ENCODE measurements around the gene ADD2.
"Not testable (repeated sequence)": the region's sequence is repeated elsewhere in the genome, so short reads cannot be mapped to it uniquely, and the experiment has no call there.

ADD2 gene

GRCh38 chr2:70678576-70679143 is 89.3 kb downstream of the ADD2 start:
- DNase-seq (ENCODE audit: low read depth in 2 of 3, low spot score in 1 of 3) = no peak

DNA sequence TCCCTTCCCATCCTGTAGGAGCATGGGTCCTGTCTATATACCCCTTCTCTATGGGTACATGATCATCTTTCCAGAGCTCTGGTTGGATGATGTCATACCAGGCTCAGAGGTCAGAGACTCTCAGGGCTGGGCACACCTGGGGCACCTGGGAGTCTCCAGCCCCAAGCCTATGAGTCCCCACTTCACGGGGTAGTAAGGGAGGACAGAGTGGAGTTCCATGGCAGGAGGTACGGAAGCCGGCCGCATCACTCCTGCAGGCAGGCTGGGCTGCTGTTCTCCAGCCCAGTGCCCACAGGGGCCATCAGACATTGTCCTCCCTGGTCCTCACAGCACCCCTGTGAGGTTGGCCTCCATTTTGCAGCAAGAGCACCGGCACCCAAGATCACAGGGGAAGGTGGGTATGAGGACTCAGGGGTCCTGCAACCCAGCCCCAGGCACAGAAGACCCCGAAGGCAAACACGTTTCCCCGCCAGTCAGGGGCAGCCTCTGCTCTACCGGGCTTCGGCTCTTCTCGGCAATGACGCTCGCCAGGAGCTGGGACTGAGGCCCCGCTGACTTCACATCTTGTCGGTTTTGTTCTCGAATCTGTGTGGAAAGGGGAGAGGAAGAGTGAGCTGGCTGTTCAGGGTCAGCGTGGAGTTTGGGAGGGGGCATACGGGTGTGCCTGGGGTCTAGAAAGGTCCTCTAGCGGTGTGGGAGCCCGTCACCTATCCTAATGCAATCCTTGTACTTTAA is 91.5 kb downstream of the ADD2 start:
- DNase-seq (ENCODE audit: low read depth in 2 of 3, low spot score in 1 of 3) = no peak

DNA sequence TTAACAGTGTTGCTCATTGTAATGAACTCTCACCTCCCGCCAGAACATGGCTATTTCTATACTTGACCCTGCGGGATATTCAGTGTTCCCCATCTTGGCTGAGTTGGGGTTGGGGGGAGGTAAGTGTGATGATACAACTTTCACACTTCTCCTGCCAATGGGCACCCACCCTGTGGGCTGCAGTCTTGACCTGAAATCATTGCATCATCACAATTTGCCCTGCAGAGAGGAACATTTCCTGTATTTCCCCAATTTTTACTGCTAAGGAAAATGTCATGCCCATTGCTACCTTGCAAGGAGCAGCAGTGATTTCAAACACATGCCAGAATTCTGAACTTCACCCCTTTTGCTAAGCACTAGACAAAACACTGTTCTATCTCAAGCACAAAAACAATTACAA is 92.1 kb downstream of the ADD2 start:
- no peak for DNase-seq (ENCODE audit: low read depth in 2 of 3, low spot score in 1 of 3)

DNA sequence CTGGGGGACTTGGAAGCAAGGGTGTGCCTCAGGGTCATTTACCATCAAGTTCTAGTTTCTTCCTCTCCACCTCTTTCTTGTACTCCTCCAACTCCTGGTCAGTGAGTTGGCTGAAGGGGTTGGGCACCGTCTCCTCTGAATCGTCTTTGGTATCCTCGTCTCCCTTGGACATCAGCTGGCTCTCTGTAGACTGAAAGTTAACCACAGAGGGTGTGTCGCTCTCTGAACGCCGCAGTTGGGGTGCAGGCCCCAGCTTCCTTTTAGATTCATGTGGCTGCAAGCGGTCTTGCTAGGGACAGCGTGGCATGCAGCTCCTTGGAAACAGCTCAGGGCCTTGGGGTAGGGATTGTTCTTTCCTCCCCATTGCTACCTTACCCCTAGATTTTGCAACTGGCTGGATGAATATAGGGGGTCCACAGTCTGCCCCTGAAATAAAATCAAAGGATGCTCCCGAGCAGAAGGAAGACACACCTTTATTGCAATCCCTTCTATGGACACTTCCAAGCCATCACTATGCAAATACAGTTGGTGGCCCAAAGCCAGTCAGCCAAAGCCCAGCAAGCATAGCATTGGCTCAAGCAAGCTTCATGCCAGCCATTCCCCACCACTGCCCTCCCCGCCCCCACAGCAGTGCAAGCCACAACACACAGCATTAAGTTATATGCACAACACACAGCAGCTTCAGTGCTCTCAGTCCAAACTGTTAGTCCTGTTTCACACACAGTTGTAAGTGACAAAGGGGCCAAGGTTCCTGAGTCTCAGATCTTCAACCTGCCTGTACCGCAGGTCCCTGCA is 93.2 kb downstream of the ADD2 start:
- DNase-seq (ENCODE audit: low read depth in 2 of 3, low spot score in 1 of 3) = no peak

- DNase-seq (ENCODE audit: low read depth in 2 of 3, low spot score in 1 of 3) = no peak
Measured at GRCh38 chr2:70673041-70673647, 94.9 kb downstream of the ADD2 start.

DNA sequence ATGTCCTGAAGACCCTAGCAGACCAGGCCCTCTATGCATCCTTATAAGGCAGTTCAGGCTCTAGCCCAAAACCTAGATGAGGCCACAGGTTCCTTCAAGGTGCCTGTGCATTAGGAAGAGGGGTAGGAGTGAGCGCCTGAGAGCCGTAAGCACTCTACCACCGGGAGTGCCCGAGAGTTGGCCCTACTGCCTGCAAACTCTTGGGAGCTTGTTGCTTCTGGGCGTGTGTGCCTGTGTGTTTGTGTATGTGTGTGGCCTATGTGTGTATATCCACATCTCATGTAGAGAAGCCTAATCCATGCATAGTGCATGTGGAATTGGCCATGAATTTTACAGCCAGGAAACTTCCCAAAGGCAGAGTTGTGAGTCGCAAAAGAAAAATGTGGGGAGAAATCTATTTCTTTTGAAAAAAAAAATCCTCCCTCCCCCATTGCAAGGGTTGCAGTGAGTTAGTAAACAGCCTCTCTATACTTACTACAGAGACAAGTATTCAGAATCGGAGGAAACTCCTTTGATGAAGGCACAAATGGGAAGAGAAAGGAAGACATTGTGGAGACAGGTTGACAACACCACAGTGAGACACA is 96.8 kb downstream of the ADD2 start:
- no peak for DNase-seq (ENCODE audit: low read depth in 2 of 3, low spot score in 1 of 3)

GRCh38 chr2:70670626-70671025 is 97.4 kb downstream of the ADD2 start:
- DNase-seq (ENCODE audit: low read depth in 2 of 3, low spot score in 1 of 3) = no peak

GRCh38 chr2:70670202-70670601 is 97.8 kb downstream of the ADD2 start:
- no peak for DNase-seq (ENCODE audit: low read depth in 2 of 3, low spot score in 1 of 3)

DNA sequence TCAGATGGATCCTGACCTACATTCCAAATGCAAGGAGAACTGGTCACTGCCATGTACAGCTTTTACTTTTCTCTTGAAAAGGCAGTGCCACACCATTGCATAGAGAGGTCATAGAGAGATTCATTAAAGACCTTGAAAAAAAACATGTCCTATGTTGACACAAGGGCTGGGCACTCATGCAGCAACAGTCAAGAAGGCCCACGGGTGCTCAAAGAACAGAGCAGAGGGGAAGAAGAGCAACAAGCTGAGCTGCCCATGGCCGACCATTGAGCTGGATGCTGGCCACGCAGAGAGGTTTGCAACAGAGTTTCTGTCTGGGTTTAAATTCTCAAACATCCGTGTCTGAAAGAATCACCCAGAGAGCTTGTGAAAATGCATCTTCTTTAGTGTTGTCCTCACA is 99.1 kb downstream of the ADD2 start:
- no peak for DNase-seq (ENCODE audit: low read depth in 2 of 3, low spot score in 1 of 3)

GRCh38 chr2:70668432-70668831 is 99.6 kb downstream of the ADD2 start:
- no peak for DNase-seq (ENCODE audit: low read depth in 2 of 3, low spot score in 1 of 3)

DNA sequence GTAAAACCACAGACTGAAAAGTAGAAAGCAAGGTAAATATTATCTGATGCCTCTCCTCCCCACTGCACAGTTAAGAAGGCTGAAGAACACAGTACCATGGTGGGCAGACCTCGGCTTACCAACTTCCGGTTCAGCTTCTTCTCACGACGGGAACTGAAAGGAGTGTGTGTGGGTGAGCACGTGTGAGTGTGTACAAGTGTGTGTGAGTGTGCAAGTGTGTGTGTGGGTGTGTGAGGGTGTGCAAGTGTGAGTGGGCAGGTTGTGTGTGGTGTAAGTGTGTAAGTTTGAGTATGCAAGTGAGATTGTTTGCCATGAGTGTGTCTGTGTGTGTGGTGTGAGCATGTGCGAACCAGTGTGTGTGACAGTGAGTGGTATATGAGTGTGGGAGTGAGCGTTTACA is 103.5 kb downstream of the ADD2 start:
- no peak for DNase-seq (ENCODE audit: low read depth in 2 of 3, low spot score in 1 of 3)

- DNase-seq (ENCODE audit: low read depth in 2 of 3, low spot score in 1 of 3) = no peak
Measured at GRCh38 chr2:70663411-70663810, 104.6 kb downstream of the ADD2 start.

DNA sequence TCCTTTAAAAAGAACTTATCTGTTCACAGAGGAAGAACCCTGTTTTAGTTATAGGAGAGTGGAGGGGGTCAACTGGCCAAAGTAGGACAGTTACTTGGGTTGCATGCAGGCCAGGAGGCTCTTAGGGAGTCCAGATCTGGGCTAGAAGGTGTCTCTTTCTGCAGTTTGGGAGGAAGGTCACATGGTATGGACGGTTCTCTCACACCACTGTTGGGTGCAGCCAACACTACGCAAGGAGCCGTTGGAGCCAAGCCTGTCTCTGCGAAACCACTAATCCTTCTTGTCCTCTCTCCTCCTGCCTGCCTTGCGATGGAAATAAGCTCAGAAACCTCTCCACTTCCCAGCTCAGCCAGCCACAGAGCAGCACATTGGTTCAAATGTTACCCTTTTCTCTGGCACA is 108.4 kb downstream of the ADD2 start:
- DNase-seq (ENCODE audit: low read depth in 2 of 3, low spot score in 1 of 3) = no peak

DNA sequence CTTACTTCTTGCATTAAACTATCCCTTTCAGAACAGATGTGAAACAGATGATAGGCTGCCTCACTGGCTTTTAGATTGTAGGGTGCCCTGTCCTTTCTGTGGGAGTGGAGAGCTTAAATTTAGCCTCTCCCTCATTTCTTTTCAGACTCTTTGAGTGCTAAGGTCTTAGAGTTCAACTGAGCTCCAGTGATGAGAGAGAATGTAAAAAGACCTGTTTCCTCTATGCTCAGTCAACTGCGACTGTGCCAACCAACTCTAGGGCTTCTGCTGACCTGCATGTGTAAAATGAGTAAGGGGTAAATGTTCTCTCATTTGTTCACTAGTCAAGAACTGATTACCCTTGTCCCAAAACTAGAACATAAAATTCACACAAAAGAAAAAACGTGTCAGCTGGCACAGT is 109.5 kb downstream of the ADD2 start:
- DNase-seq (ENCODE audit: low read depth in 2 of 3, low spot score in 1 of 3) = no peak

GRCh38 chr2:70657246-70657645 is 110.8 kb downstream of the ADD2 start:
- no peak for DNase-seq (ENCODE audit: low read depth in 2 of 3, low spot score in 1 of 3)

GRCh38 chr2:70656421-70657010 is 111.5 kb downstream of the ADD2 start:
- no peak for DNase-seq (ENCODE audit: low read depth in 2 of 3, low spot score in 1 of 3)

DNA sequence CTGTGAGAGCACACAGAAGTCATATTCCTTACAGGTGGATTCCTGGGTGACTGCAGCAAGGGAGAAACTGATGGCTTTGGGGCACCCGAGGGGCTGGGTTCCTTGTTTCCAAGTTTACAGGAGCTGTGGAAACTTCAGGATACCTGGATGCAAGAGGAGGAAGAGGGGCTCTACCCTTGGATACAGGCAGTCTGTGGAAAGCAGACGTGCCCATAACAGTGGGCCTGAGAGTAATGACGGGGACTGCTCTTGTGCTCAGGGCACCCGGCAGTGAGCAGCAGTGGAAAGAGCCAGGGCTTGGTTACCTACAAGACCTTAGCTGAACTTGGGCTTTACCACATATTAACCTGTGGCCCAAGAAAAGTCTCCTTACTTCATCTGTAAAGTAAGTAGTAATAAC is 112.2 kb downstream of the ADD2 start:
- no peak for DNase-seq (ENCODE audit: low read depth in 2 of 3, low spot score in 1 of 3)

GRCh38 chr2:70655211-70655610 is 112.8 kb downstream of the ADD2 start:
- not testable (repeated sequence) for DNase-seq (ENCODE audit: low read depth in 2 of 3, low spot score in 1 of 3)

GRCh38 chr2:70651727-70652126 is 116.3 kb downstream of the ADD2 start:
- DNase-seq (ENCODE audit: low read depth in 2 of 3, low spot score in 1 of 3) = no peak

DNA sequence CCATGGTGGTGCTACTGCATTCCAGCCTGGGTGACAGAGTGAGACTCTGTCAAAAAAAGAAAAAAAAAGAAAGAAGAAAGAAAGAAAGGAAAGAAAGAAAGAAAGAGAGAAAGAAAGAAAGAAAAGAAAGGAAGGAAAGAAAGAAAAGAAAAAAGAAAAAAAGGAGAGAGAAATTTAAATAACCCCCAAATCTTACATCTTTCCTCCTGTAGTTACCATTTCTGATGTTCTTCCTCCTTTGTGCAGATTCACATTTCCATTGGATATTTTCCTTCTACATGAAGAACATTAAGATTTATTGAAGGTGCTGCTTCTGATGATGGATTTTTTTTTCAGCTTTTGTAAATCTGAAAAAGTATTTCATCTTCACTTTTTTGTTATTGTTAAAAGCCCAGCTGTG is 117.0 kb downstream of the ADD2 start:
- no peak for DNase-seq (ENCODE audit: low read depth in 2 of 3, low spot score in 1 of 3)

DNA sequence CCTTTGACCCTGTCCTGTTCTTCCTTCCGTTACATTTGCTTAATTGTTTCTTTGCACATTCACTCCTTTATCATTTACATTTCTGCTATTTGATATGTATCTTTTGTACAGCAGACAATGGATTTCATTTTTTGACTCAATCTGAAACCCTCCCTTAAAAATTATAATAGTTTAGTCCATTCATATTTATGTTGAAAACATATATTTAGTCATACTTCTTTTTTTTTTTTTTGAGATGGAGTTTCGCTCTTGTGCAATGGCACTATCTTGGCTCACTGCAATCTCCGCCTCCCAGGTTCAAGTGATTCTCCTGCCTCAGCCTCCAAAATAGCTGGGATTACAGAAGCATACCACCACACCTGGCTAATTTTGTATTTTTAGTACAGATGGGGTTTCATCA is 119.0 kb downstream of the ADD2 start:
- no peak for DNase-seq (ENCODE audit: low read depth in 2 of 3, low spot score in 1 of 3)
